ENCODE results near the gene MAP3K15.
A peak's percentile ranks its signal among the peaks of the same experiment; 100 is the strongest.

The MAP3K15 gene

DNA sequence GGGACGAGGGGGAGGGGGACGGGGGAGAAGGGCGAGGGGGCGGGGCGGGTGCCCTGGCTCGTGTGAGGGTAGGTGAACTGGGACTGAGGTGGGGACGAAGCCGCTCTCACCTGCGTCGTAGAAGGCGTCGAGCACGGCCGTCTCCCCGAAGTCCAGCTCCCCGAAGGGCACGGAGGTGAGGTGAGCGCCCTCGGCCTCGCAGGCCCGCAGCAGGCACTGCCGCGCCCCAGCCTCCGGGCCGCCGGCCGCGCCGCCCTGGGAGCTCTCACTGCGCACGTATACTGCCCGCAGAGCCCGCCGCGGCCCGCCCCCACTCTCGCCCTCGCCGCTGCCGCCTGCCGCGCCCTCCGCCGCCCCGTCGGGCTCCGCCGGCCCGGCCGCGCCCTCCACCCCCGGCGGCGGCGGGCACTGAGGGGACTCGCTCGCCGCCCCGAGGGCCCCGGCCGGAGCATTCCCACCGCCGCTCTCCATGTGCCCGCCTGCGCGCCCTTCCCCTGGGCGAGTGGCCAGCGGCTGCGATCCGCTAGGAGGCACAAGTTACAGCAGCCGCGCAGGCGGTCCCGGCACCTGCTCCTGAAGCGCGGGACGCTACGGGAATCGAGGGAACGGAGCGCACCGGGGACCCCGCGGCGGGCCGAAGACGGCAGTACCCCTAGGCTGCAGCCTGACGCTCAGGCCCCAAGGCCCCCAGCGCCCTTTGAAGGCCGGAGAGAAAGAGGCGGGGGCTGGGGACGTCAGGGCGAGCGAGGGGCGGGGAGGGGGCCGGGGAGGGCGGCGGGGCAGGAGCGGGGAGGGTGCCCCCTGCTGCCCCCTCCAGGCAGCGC is at the start of gene MAP3K15:
Gene MAP3K15, minus strand, starts transcription at position 718 of the 824 bp plus-strand sequence. Its CDS starts 247 bp downstream, at position 471.
- peak; percentile 47 for DNase-seq

DNA sequence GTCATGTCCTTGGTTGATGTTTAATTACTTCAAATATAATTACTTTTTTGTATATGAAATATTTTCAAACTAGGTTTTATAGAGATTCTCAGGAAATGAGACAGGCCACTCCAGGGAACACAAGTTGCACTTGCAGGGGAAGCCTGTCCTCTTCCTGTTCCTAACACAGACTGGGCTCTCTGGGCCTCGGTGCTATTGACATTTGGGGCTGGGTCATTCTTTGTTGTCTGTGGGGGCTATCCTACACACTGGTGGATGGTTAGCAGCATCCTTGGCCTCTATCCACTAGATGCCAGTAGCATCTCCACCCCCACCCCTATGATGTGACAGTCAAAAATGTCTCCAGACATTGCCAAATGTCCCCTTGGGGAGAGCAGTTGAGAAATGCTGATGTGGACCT is 49.3 kb upstream of the MAP3K15 start:
- DNase-seq = no peak

- no peak for DNase-seq
Measured at GRCh38 chrX:19563746-19564145, 48.4 kb upstream of the MAP3K15 start.

GRCh38 chrX:19563327-19563726 is 48.0 kb upstream of the MAP3K15 start:
- no peak for DNase-seq

DNA sequence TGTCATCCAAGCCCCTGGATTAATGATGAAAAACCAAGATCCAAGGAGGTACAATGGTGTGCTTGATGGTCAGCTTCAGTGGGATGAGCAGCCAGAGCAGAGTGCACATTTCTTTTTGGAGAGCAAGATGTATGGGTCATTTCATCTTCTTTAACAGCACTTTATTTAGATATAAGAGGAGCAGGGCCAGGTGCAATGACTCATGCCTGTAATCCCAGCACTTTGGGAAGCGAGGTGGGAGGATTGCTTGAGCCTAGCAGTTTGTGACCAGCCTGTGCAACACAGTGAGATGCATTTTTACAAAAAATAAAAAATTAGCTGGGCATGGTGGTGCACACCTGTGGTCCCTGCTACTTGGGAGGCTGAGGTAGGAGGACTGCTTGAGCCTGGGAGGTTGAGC is 45.3 kb upstream of the MAP3K15 start:
- no peak for DNase-seq

DNA sequence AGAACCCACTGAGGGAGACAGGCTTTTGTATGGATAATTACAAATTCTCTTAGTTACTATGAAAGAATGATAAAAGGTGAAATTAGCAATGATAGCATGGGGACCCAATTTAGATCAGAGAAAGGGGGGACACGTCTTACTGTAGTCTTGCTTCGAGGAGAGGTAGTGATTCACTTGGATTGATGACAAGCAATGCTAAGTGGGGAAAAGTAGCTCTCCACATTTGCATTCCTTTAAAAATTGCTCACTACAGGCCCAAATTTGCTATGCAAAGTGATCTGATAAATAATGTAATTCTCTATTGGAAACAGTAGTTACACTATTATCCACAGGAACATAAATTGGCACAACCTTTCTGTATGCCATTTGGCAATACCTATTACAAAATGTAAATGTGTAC is 42.5 kb upstream of the MAP3K15 start:
- DNase-seq = no peak

GRCh38 chrX:19556202-19556601 is 40.9 kb upstream of the MAP3K15 start:
- DNase-seq = no peak

GRCh38 chrX:19555683-19556082 is 40.4 kb upstream of the MAP3K15 start:
- no peak for DNase-seq

DNA sequence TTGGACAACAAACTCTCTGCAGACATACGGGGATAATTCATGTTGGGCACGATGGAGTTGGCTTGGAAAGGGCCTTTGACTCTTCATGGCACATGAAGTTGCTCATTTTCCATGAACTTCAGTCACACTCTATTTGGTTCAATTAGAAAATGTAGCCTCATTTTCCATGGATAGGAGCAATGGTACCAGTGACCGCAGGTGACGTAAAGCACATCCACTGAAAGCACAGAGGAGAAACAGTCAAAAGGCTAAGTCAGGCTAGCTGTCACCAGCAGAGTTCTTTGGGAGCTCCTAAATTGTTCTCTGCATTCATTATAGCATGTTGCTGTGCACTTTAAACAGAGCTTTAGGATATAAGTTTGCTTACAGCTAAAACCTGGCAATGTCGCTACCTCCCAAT is 39.9 kb upstream of the MAP3K15 start:
- no peak for DNase-seq

DNA sequence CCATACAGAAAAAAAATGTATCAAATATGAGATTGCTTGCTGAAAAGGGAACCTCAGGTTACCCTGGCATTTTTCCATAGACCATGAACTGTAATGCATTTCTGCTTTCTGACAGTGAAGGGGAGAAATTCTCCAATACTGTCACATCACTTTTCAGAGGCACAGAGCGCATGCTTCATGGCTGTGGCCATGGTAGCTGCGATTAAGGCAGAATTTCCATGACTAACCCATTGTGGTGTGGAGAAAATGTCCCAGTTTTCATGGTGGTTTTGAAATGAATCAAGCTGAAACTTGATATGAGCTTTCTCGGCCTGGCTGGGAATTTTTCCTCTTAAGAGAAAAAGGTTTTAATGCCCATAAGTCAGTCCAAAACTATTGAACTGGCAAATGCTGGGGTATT is 39.5 kb upstream of the MAP3K15 start:
- DNase-seq = no peak

DNA sequence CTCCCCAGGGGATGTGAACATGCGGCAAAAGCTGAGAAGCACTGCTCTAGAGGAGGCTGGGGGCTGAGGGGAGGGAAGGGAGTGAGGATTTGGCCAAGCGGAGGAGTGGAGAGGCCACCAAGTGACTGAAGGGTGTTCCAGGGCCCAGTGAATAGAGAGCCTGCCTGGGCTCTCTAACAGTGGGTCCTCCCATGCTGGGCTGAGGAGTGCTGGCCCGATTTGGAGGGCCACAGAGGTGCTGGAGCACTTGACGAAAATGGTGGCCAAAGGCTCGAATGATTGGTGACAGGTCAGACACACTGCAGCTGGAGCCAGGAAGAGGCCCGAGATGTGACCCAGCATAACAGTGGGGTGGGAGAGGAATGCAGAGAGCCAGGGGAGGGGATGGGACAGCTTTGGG is 37.5 kb upstream of the MAP3K15 start:
- DNase-seq = no peak

DNA sequence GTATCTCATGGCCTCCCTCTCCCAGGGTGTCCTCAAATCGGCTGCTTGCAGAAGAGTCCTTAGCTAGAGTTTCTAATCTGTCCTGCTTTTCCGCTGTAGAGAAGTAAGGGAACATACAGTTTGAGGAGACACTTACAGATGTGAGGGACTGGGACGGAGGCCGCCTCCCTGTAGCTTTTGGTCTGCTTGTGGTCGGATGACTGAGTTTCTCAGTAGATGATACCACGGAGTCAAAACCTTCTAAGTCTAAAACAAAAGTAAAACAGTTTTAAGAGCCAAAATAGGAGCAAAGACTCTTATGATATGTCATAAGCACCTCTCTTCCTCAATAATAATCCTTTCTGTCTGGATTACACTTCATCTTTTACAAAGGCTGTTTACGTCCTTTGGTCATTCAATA is 34.5 kb upstream of the MAP3K15 start:
- no peak for DNase-seq

- DNase-seq = no peak
Measured at GRCh38 chrX:19548934-19549333, 33.6 kb upstream of the MAP3K15 start.

DNA sequence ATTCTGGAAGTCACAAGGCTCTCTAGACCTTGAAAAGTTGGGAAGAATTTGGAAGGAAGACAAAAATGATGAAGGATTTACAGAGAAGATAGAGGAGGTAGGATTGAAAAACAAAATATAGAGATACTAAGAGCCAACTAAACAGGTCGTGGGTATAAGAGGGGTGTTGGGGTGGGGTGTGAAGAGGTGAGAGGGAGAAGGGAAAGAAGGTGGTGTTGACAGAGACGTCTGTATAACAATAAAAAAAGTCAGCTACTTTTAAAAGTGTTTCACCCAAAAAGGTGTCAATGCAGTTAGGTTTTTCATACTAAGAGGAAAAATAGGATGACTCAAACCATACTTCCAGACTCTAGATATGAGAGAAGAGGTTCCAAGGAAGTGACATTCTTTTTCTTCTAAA is 33.0 kb upstream of the MAP3K15 start:
- DNase-seq = no peak

DNA sequence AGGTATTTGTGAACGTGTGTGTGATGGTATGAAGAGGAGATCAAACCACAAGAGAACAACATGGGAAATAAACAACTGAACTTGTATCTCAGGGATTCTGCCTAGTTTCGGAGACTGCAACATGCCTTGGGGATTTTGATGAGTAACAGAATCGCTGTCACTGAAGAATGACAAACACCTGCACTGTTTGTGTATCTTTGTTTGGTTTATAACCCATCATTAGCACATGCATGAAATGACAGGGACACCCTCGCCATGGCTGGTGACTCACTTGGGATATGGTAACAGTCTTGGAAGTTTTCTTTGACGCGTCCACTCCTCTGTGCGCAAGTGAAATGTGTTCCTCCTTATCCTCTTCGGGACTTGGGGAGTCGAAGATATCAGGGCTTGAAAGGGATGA is 30.3 kb upstream of the MAP3K15 start:
- no peak for DNase-seq

GRCh38 chrX:19544693-19545305 is 29.5 kb upstream of the MAP3K15 start:
- DNase-seq = peak; percentile 50

GRCh38 chrX:19543951-19544381 is 28.7 kb upstream of the MAP3K15 start:
- DNase-seq = no peak

DNA sequence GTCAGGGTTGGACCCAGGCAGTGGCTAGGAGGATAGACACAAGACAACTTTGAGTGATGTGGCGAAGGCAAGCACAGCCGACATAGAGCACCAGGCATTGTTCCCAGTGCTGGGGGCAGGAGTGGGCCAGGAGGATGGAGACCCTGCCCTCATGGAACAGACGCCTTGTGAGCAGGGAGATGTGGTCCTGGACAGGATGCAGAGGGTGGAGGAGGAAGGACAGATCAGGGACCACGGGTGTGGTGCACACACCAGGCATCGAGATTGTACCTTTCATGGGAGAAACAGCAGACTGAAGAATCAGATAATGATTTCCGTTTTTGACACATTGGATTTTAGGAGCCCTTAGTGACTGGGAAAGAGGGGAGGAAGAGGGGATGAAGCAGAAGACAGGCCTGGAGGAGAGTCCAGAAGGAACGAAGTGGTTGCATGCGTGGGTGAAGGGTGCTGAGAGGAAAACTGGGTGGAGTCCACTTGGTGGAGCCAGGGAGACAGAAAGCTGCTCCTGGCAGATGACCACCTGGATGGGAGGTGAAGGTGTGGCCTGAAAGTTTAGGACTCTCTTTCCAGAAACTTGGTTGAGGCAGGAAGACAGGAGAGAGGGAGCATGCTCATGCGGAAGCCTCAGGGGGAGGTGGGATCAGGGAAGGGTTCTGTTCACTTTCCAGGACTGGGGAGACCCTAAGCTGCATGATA is 27.9 kb upstream of the MAP3K15 start:
- no peak for DNase-seq

DNA sequence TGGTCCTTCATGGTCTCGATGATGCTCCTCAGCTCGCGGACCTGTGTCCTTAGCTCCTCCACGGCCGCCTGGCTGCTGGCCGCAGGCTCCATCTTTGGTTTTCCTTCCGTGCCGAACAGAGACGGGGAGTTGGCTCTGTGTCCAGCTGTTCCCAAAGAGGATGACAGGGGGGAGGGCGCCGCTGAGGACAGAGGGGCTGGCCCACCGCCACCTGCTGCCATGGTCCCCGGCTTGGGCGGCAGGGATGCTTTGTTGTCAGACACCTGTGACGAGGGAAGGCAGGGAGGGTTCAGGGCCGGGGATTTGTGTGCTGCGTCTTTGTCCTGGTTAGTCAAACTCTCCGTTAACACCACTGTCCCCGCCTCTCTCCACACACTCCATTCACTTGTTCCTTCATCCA is 26.6 kb upstream of the MAP3K15 start:
- DNase-seq = no peak

- no peak for DNase-seq
Measured at GRCh38 chrX:19541196-19541595, 25.9 kb upstream of the MAP3K15 start.

GRCh38 chrX:19540076-19540475 is 24.8 kb upstream of the MAP3K15 start:
- DNase-seq = no peak

GRCh38 chrX:19539665-19540064 is 24.4 kb upstream of the MAP3K15 start:
- DNase-seq = no peak

GRCh38 chrX:19535476-19535875 is 20.2 kb upstream of the MAP3K15 start:
- no peak for DNase-seq

- DNase-seq = no peak
Measured at GRCh38 chrX:19532709-19533108, 17.4 kb upstream of the MAP3K15 start.
